Measurements from ENCODE around the gene TRIP10. TPM values are rescaled to one million over a fixed set of nuclear protein-coding genes. Genes with fewer than 3 reads are reported as not detected.

The TRIP10 gene
- total RNA-seq, 1 experiment from 2014 or later, result 49.7 TPM

- Mint-ChIP-seq H3K36me3 (ENCODE audit: insufficient read depth, unreplicated experiment) (peaks cover 98% of the 10 kb centered on the region), H3K4me1 (ENCODE audit: insufficient read depth, unreplicated experiment) (peaks cover 41% of the 10 kb centered on the region), H3K27ac (ENCODE audit: low read depth, unreplicated experiment) (no peak overlapping the region), H3K9me3 (ENCODE audit: unreplicated experiment) (peaks cover 8% of the 10 kb centered on the region), H3K27me3 (ENCODE audit: insufficient read depth, unreplicated experiment) (no peaks in the 10 kb centered on the region), H3K4me3 (ENCODE audit: unreplicated experiment) (no peak overlapping the region)
- DNase-seq (ENCODE audit: unreplicated experiment), result no peak
- CTCF ChIA-PET, result interaction anchor here (0.6 kb wide), 1 partner anchor 149 kb away, joined by 3 read pairs; no protein-coding TSS in a partner anchor
- TF ChIP-seq, protein P1, sequence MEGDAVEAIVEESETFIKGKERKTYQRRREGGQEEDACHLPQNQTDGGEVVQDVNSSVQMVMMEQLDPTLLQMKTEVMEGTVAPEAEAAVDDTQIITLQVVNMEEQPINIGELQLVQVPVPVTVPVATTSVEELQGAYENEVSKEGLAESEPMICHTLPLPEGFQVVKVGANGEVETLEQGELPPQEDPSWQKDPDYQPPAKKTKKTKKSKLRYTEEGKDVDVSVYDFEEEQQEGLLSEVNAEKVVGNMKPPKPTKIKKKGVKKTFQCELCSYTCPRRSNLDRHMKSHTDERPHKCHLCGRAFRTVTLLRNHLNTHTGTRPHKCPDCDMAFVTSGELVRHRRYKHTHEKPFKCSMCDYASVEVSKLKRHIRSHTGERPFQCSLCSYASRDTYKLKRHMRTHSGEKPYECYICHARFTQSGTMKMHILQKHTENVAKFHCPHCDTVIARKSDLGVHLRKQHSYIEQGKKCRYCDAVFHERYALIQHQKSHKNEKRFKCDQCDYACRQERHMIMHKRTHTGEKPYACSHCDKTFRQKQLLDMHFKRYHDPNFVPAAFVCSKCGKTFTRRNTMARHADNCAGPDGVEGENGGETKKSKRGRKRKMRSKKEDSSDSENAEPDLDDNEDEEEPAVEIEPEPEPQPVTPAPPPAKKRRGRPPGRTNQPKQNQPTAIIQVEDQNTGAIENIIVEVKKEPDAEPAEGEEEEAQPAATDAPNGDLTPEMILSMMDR (IDR thresholded peaks at IDR 0.05; ENCODE audit: unreplicated experiment), result no peak
- no TSS peak for BruUV-seq (replicated peaks)
- POLR2A ChIA-PET, result interaction anchor here (0.8 kb wide), 1 partner anchor 24 kb away, joined by 3 read pairs; no protein-coding TSS in a partner anchor
- intact Hi-C loops (cut with micrococcal nuclease), result no loop called here
Observed at GRCh38 chr19:6713773-6714692, 25.4 kb upstream of the TRIP10 start.

GRCh38 chr19:6714749-6715555 is 24.5 kb upstream of the TRIP10 start:
- POLR2A ChIA-PET, result interaction anchor here (0.6 to 1.5 kb wide), 4 partner anchors 22 to 112 kb away, joined by 3 to 4 read pairs (median 3); no protein-coding TSS in a partner anchor
- H3K4me3 Mint-ChIP-seq (ENCODE audit: unreplicated experiment), result no peak overlapping the region
- no peaks in the 10 kb centered on the region for H3K27me3 Mint-ChIP-seq (ENCODE audit: insufficient read depth, unreplicated experiment)
- intact Hi-C loops (cut with micrococcal nuclease), result no loop called here
- TF ChIP-seq, protein P1 (IDR thresholded peaks at IDR 0.05; ENCODE audit: unreplicated experiment), result no peak
- peaks cover 36% of the 10 kb centered on the region for H3K4me1 Mint-ChIP-seq (ENCODE audit: insufficient read depth, unreplicated experiment)
- H3K36me3 Mint-ChIP-seq (ENCODE audit: insufficient read depth, unreplicated experiment), result peaks cover 98% of the 10 kb centered on the region
- no TSS peak for BruUV-seq (replicated peaks)
- peaks cover 8% of the 10 kb centered on the region for H3K9me3 Mint-ChIP-seq (ENCODE audit: unreplicated experiment)
- CTCF ChIA-PET, result interaction anchor here (0.6 kb wide), 1 partner anchor 23 kb away, joined by 3 read pairs; no protein-coding TSS in a partner anchor
- DNase-seq (ENCODE audit: unreplicated experiment), result no peak
- no peak overlapping the region for H3K27ac Mint-ChIP-seq (ENCODE audit: low read depth, unreplicated experiment)

DNA sequence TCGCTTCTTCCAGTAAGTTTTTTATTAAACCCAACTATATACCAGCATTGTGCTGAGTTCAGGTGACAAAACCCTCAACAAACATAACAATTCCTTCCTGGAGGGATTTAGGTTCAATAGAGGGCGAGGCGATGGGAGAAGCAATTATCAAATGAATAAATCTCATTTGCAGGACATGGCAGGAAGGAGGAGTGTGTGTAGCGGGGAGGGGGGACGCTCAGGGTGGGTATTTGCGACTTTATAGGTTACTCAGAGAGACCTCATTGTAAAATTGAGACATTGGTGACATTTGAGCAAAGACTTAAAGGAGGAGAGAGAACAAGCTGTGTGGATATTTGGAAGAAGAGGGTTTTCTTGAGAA is 22.9 kb upstream of the TRIP10 start:
- ChIA-PET POLR2A (no interaction called here), CTCF (interaction anchor here (0.6 to 1.2 kb wide), 2 partner anchors 146 kb away, joined by 3 to 4 read pairs; no protein-coding TSS in a partner anchor)
- Mint-ChIP-seq H3K27me3 (ENCODE audit: insufficient read depth, unreplicated experiment) (no peaks in the 10 kb centered on the region), H3K4me3 (ENCODE audit: unreplicated experiment) (peak overlapping the region; percentile 15), H3K9me3 (ENCODE audit: unreplicated experiment) (peaks cover 8% of the 10 kb centered on the region), H3K4me1 (ENCODE audit: insufficient read depth, unreplicated experiment) (peaks cover 37% of the 10 kb centered on the region), H3K27ac (ENCODE audit: low read depth, unreplicated experiment) (no peak overlapping the region), H3K36me3 (ENCODE audit: insufficient read depth, unreplicated experiment) (peaks cover 88% of the 10 kb centered on the region)
- TF ChIP-seq, protein P1 (IDR thresholded peaks at IDR 0.05; ENCODE audit: unreplicated experiment), result no peak
- no TSS peak for BruUV-seq (replicated peaks)
- DNase-seq (ENCODE audit: unreplicated experiment), result no peak
- intact Hi-C loops (cut with micrococcal nuclease), result no loop called here

GRCh38 chr19:6717036-6717435 is 22.4 kb upstream of the TRIP10 start:
- POLR2A ChIA-PET, result no interaction called here
- H3K4me3 Mint-ChIP-seq (ENCODE audit: unreplicated experiment), result peak overlapping the region; percentile 95
- H3K36me3 Mint-ChIP-seq (ENCODE audit: insufficient read depth, unreplicated experiment), result peaks cover 83% of the 10 kb centered on the region
- H3K9me3 Mint-ChIP-seq (ENCODE audit: unreplicated experiment), result peaks cover 8% of the 10 kb centered on the region
- H3K27me3 Mint-ChIP-seq (ENCODE audit: insufficient read depth, unreplicated experiment), result no peaks in the 10 kb centered on the region
- CTCF ChIA-PET, result no interaction called here
- TF ChIP-seq, protein P1 (IDR thresholded peaks at IDR 0.05; ENCODE audit: unreplicated experiment), result no peak
- DNase-seq (ENCODE audit: unreplicated experiment), result no peak
- intact Hi-C loops (cut with micrococcal nuclease), result no loop called here
- BruUV-seq (replicated peaks), result TSS peak; percentile 14
- H3K4me1 Mint-ChIP-seq (ENCODE audit: insufficient read depth, unreplicated experiment), result peaks cover 42% of the 10 kb centered on the region
- peak overlapping the region; percentile 44 for H3K27ac Mint-ChIP-seq (ENCODE audit: low read depth, unreplicated experiment)
